ENCODE results near the gene NMB.

Gene NMB

DNA sequence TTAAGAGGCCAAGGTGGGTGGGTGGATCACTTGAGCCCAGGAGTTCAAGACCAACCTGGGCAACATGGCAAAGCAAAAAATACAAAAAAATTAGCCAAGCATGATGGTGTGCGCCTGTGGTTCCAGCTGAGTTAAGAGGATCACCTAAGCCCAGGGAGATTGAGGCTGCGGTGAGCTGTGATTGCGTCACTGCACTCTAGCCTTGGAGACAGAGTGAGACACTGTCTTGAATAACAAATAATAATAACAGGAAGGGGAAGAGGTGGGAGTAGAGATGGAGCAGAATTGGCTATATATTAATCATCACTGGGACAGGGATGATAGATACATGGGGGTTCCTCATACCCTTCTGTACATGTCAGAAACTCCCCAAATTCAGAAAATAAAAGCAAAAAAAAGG lies 23.8 kb upstream of the NMB start:
- Histone ChIP-seq H3K4me3 (replicated peaks; ENCODE audit: low read depth, low read length) (no peak overlapping the region), H3K36me3 (ENCODE audit: control insufficient read depth, insufficient read depth, low read length) (peaks cover 3% of the 10 kb centered on the region), H3K27me3 (replicated peaks; ENCODE audit: control insufficient read depth, insufficient read depth, low read length) (no peaks in the 10 kb centered on the region)
- no peak for DNase-seq (ENCODE audit: extremely low read depth, insufficient read length)
- TF ChIP-seq, protein P1, sequence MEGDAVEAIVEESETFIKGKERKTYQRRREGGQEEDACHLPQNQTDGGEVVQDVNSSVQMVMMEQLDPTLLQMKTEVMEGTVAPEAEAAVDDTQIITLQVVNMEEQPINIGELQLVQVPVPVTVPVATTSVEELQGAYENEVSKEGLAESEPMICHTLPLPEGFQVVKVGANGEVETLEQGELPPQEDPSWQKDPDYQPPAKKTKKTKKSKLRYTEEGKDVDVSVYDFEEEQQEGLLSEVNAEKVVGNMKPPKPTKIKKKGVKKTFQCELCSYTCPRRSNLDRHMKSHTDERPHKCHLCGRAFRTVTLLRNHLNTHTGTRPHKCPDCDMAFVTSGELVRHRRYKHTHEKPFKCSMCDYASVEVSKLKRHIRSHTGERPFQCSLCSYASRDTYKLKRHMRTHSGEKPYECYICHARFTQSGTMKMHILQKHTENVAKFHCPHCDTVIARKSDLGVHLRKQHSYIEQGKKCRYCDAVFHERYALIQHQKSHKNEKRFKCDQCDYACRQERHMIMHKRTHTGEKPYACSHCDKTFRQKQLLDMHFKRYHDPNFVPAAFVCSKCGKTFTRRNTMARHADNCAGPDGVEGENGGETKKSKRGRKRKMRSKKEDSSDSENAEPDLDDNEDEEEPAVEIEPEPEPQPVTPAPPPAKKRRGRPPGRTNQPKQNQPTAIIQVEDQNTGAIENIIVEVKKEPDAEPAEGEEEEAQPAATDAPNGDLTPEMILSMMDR (IDR thresholded peaks at IDR 0.05; ENCODE audit: insufficient read depth, low read length, poor library complexity, severe bottlenecking), result no peak

DNA sequence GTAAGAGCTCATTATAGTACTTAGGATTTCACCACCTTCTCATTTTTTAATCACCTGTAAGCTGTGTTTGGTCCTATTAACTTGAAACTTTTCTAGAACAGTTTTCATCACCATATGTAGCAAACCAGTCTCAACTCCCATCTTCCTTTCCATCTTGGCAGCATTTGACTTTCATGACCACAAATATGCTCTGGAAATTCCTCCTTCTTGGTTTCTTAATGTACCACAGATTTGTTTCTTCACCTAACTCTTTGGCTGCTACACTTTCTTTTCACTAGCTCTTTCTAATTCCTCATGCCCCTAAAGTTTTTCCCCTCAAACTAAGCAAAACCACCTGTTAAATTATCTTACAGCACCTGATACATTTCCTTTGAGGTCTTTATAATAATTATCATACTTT lies 13.2 kb upstream of the NMB start:
- H3K36me3 ChIP-seq (ENCODE audit: control insufficient read depth, insufficient read depth, low read length), result peaks cover 13% of the 10 kb centered on the region
- H3K4me3 ChIP-seq (replicated peaks; ENCODE audit: low read depth, low read length), result no peak overlapping the region
- H3K27me3 ChIP-seq (replicated peaks; ENCODE audit: control insufficient read depth, insufficient read depth, low read length), result no peaks in the 10 kb centered on the region
- TF ChIP-seq, protein P1 (IDR thresholded peaks at IDR 0.05; ENCODE audit: insufficient read depth, low read length, poor library complexity, severe bottlenecking), result no peak
- DNase-seq (ENCODE audit: extremely low read depth, insufficient read length), result no peak

DNA sequence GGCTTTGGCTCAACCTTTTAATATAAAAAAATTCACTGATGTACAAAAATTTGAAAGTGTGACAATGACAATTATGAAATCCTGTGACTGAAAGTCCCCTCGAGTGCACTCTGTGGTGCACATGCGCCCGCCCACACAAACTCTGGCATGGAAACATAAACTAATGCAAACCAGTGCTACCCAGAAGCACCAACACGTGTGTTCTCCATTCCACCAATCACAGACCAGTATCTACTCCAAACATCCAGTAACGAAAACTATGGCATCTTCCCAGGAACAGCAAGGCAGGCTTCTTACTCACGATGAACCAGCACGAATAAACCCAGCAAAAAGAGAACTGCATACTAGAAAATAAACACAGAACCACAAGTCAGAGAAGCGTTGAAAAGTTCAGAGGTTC lies 11.7 kb upstream of the NMB start:
- TF ChIP-seq, protein P1 (IDR thresholded peaks at IDR 0.05; ENCODE audit: insufficient read depth, low read length, poor library complexity, severe bottlenecking), result no peak
- DNase-seq (ENCODE audit: extremely low read depth, insufficient read length), result no peak
- Histone ChIP-seq H3K4me3 (replicated peaks; ENCODE audit: low read depth, low read length) (no peak overlapping the region), H3K27me3 (replicated peaks; ENCODE audit: control insufficient read depth, insufficient read depth, low read length) (no peaks in the 10 kb centered on the region), H3K36me3 (ENCODE audit: control insufficient read depth, insufficient read depth, low read length) (peaks cover 13% of the 10 kb centered on the region)

DNA sequence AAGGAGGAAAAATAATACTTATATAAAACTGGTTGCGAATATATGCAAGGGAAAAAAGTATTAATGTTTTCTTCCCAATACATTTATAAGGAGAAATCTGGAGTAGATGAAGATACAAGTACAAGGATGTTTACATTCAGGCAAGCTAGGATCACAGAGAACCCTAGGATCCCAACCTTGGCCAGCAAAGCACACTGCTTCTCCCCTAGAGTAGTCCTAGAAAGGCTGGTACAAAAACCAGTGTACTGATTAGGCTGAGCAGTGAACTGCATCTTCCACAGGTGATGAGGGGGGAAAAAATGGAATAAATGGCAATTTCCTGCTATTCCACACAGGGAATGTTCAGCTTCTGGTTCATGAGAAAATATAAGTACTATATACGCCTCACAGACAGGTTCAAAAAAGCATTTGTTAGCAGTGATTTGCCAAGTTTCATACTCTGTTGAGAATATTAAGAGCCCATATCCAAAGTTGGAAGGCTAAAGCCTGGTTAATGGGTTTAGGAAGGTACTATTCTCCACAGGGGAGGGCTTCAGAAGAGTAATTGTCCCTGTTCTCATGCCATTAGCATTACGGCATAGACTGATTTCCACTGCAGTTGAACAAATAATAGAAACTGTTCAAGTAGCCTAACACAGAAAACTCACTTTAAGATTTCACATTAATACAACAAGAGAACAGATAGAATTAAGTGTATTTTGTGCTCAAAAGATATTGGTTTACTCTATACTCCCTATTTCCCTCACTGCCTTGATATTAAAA lies 10.4 kb upstream of the NMB start:
- DNase-seq (ENCODE audit: extremely low read depth, insufficient read length), result no peak
- Histone ChIP-seq H3K36me3 (ENCODE audit: control insufficient read depth, insufficient read depth, low read length) (peaks cover 13% of the 10 kb centered on the region), H3K27me3 (replicated peaks; ENCODE audit: control insufficient read depth, insufficient read depth, low read length) (no peaks in the 10 kb centered on the region), H3K4me3 (replicated peaks; ENCODE audit: low read depth, low read length) (no peak overlapping the region)
- TF ChIP-seq, protein P1 (IDR thresholded peaks at IDR 0.05; ENCODE audit: insufficient read depth, low read length, poor library complexity, severe bottlenecking), result no peak

DNA sequence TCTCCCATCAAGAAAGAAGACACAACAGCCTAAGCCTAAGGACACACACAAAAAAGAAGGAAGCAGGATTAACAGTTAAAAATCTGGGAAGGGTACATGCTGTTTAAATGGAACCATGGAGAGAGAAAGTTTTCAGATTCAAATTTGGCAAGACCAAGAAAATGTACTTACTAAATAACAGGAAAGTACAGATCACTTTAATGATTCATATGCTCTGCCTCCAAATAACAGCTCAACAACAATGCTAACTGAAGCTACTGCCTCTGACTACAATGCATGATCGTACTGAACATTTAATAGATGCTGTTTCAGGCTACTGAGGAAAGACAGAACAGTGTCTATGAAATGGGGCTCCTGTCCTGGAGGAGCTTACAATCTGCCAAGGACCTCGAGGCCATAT lies 8.4 kb upstream of the NMB start:
- TF ChIP-seq, protein P1 (IDR thresholded peaks at IDR 0.05; ENCODE audit: insufficient read depth, low read length, poor library complexity, severe bottlenecking), result no peak
- DNase-seq (ENCODE audit: extremely low read depth, insufficient read length), result no peak
- Histone ChIP-seq H3K27me3 (replicated peaks; ENCODE audit: control insufficient read depth, insufficient read depth, low read length) (no peaks in the 10 kb centered on the region), H3K36me3 (ENCODE audit: control insufficient read depth, insufficient read depth, low read length) (peaks cover 9% of the 10 kb centered on the region), H3K4me3 (replicated peaks; ENCODE audit: low read depth, low read length) (no peak overlapping the region)

Data from GM06990 (cell line).